ENCODE measurements around the gene TEK.

TEK gene

DNA sequence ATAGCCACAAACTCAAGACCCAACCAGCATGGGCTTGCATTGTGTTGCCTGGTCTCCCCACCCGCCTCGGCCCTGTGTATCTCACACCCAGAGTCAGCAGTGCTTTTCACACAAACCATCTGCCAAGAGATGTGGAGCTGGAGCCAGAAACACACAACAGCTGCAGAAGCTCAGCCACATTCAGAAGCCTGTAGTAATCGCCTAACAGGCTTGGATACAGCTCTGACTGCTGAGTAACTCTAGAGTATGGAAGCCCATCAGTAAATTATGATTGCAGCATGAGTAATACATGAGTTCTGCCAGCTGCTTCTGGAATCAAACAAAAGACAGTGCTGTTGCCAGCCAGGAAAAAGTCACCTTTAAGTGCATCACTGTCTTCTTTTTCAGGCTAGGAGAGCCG lies 16.0 kb downstream of the TEK start:
- FAIRE-seq = peak; percentile 13

DNA sequence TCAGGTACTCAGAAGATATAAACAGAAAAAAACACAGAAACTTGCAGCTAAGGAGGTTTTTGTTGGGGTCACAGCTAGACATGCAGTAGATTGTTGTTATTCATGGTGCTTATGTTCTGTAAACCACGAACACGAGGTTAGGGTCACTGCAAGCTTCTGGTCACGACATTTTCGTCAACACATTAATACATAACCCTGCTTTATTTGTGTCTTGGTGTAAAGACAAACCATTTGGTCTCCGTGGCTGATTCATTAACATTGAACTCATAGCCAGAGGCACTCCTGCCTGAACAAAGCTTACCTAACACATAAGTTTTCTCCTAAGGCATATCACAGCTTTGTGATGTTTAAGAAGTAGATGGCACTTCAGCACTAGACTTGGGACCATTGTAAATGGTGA lies 16.9 kb downstream of the TEK start:
- no peak for FAIRE-seq

GRCh38 chr9:27126670-27127069 lies 17.6 kb downstream of the TEK start:
- FAIRE-seq = no peak

DNA sequence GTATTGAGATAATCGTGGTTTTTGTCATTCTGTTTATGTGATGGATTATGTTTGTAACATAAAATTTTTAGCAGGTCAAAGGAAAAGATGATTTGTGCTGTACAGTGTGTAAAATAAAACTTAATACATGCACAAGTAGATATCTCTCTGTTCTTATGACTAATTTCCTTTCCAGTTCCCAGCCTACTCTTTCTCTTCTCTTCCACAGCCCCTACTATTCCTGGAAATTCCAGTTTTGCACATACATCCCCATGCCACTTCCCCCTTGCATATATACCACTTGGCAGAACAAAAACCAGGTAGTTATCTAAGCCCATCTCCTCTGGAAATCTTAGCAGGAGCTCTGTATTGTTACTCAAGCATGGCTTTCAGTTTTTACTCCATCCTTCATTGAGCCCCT lies 20.2 kb downstream of the TEK start:
- no peak for FAIRE-seq

GRCh38 chr9:27131731-27132130 lies 22.7 kb downstream of the TEK start:
- no peak for FAIRE-seq

DNA sequence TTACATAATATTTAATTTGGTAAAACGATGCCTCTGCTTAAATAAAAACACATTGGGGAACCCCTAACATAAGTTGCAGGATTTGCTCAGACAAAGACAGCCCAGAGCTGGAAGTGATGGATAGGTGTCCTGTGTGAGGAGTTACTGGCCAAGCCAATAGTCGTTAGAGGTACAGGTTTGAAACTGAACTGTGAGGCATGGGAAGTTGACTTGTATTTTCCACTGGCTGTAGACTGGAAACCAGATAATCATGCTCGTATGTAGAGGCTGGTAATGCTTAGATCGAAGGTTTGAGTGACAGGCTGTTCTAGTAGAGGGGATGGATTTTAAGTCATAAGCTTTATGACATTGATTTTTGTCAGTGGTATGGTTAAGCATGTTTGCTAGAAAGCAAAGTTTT lies 24.8 kb downstream of the TEK start:
- no peak for FAIRE-seq

GRCh38 chr9:27142299-27142930 lies 33.4 kb downstream of the TEK start:
- no peak for FAIRE-seq

- no peak for FAIRE-seq
Measured at GRCh38 chr9:27145143-27145542, 36.1 kb downstream of the TEK start.

DNA sequence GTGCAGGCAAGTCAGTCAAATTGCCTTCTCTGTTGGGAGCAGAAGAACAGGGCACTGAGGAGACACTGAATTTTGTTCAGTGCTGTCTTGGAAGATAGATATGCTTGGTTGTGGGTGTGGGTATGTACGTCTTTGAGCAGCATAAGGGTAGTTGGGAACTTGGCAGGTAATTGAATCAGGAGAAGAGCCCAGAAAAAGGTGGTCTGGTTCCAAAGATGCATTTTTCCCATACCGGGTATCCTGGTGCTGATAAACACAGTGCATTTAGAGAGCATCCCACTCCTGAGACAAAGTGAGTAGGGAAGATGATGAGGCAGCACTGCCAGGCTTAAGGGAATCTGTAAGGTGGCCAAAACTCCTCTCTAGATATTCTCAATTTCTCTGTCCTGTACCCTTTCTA lies 40.6 kb downstream of the TEK start:
- FAIRE-seq = no peak

- FAIRE-seq = no peak
Measured at GRCh38 chr9:27150746-27151406, 41.9 kb downstream of the TEK start.

GRCh38 chr9:27151693-27152404 lies 42.8 kb downstream of the TEK start:
- FAIRE-seq = no peak

- FAIRE-seq = no peak
Measured at GRCh38 chr9:27152405-27152718, 43.3 kb downstream of the TEK start.

DNA sequence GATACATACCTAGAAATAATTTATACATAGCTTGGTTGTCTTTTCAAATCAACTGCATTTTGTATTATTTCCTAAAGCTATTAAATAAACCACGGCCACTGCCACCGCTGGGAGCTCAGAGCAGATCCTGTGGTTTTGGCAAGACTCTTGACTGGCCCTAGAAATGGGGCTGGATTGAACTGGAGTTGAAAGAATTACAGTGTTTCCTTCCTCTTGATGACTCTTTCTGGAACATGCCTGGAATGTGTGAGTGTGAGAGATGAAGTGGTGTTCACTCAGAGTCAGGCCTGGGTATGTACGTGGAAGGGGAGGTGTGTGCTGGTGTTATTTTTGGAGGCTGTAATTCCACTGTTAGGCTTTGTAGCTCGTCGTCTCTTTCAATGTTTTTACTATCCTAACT lies 45.9 kb downstream of the TEK start:
- no peak for FAIRE-seq

- no peak for FAIRE-seq
Measured at GRCh38 chr9:27157097-27157496, 48.1 kb downstream of the TEK start.

GRCh38 chr9:27157736-27158135 lies 48.7 kb downstream of the TEK start:
- no peak for FAIRE-seq

GRCh38 chr9:27160636-27161035 lies 51.6 kb downstream of the TEK start:
- no peak for FAIRE-seq

GRCh38 chr9:27162045-27162444 lies 53.0 kb downstream of the TEK start:
- FAIRE-seq = no peak

GRCh38 chr9:27165068-27165467 lies 56.0 kb downstream of the TEK start:
- no peak for FAIRE-seq

DNA sequence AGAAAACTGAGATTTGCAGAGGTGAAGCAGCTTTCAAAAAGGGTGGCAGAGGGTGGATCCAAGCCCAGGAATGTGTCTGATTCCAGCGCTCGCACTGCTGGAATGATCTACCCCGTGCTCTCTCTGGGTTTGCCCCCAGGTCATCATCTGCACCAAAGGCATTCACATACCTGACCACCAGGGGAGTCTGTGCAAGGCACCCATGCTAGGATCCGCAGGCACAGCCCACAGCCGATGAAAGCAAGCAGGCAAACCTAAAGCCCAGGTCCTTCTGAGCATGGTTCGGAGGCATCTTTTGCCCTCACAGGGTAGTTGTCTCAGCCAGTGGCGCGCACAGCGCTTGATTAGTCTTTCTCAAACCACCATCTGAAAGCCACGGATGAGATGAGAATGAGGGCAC lies 56.6 kb downstream of the TEK start:
- FAIRE-seq = no peak

GRCh38 chr9:27168496-27168895 lies 59.5 kb downstream of the TEK start:
- FAIRE-seq = no peak

- FAIRE-seq = no peak
Measured at GRCh38 chr9:27168951-27169350, 59.9 kb downstream of the TEK start.

- no peak for FAIRE-seq
Measured at GRCh38 chr9:27176971-27177370, 67.9 kb downstream of the TEK start.

DNA sequence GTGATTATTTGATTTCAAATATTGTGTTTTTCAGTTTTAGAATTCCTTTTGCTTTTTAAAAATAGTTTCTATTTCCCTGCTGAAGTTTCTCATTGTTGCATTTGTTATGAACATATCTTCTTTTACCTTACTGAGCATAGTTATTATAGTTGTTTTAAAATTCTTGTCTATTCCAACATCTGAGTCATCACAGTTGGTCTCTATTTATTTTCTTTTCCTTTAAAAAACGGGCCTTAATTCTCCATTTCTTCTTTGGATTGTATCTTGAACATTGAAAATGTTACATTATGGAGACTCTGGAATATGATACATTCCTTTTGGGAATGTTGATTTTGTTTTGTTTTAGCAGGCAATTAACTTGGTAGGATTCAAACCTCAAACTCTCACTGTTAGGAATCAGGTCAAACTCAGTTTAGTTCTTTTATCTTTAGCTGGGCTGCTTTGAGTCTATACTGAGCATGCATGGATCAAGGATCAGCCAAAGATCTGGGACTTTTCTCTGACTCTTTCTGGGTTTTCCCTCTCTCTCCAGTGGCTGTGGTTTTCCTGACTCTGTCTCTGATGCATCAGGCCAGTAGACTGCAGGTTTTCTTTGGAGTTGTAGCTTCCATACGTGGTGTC lies 70.3 kb downstream of the TEK start:
- FAIRE-seq = no peak

- FAIRE-seq = no peak
Measured at GRCh38 chr9:27181381-27181780, 72.4 kb downstream of the TEK start.

Data from islet of Langerhans (tissue), 1 donor.